Astrocyte (in vitro differentiated cells and primary cell): ENCODE data around the gene LRP10.

Experiments used
- CTCF ChIP-seq: IDR thresholded peaks from 2 replicates; pipeline ENCODE4 v1.5.1; 2011; ENCODE audit warnings: low read depth, mild to moderate bottlenecking, inconsistent platforms, low read length, moderate library complexity; ENCODE audit not compliant: insufficient read depth
- EZH2 ChIP-seq: IDR thresholded peaks from 2 replicates; pipeline ENCODE4 v1.6.1; 2012; ENCODE audit warnings: mild to moderate bottlenecking, low read length, inconsistent platforms; ENCODE audit not compliant: insufficient read depth

GRCh38 chr14:22897357-22897756 is 25.8 kb downstream of the LRP10 start:
- TF ChIP-seq CTCF (no peak), EZH2 (no peak)
